GM12878 (cell line): Measurements from ENCODE around the gene ASCC1. TPM values are rescaled to one million over a fixed set of nuclear protein-coding genes. Genes with fewer than 3 reads are reported as not detected.

ENCODE experiments used
- ATAC-seq: fragments of 200-7000 bp; cut with Tn5 transposase; 3 replicates; pipeline ENCODE4 v1.9.1; 2020; ENCODE audit warnings: mild to moderate bottlenecking, moderate library complexity
- BruUV-seq: library from RNA; stranded (reverse); fragments of 400-500 nt; replicated peaks from 2 replicates; lab custom pipeline; 2021; lab: Mats Ljungman, UMichigan
- CTCF ChIA-PET: fragments of 300-600 bp; sonication (Branson Sonifier 250); formaldehyde crosslinking; extraction: SDS; loops from one replicate; lab custom pipeline; 2021; ENCODE audit warnings: inconsistent platforms; lab: Yijun Ruan, JAX
- POLR2A ChIA-PET: fragments of 350-600 bp; formaldehyde crosslinking; extraction: SDS; loops from one replicate; lab custom pipeline; 2021; ENCODE audit warnings: inconsistent platforms; lab: Charles Lee
- RAD21 ChIA-PET: fragments of 300-600 bp; sonication (Branson Sonifier 250); formaldehyde crosslinking; loops from one replicate; lab custom pipeline; 2023; ENCODE audit warnings: antibody characterized with exemption; ENCODE audit not compliant: unreplicated experiment; lab: Charles Lee
- SMC1A ChIA-PET: fragments of 300-600 bp; sonication (Branson Sonifier 250); formaldehyde crosslinking; loops from one replicate; lab custom pipeline; 2023; ENCODE audit not compliant: unreplicated experiment, uncharacterized antibody; lab: Charles Lee
- DNase-seq: peaks from one replicate; pipeline ENCODE4 v3.0.0-alpha.2; 2011; ENCODE audit warnings: low read depth, low spot score
- FAIRE-seq: peaks from 3 replicates; lab custom pipeline; 2011; peaks lifted over from hg19 to GRCh38; lab: Jason Lieb, UNC
- H2AFZ ChIP-seq: 2 replicates; pipeline ENCODE4 v1.6.0; 2011; ENCODE audit warnings: low read depth, low read length, control low read depth; ENCODE audit not compliant: control insufficient read depth
- H3K27ac ChIP-seq: 2 replicates; pipeline ENCODE4 v1.5.1; 2011; ENCODE audit warnings: control low read depth; ENCODE audit not compliant: control insufficient read depth, insufficient read depth
- H3K27me3 ChIP-seq, 2 experiments: replicated peaks in 1 of 2; 2 replicates each; pipeline versions ENCODE4 v1.6.0 to v1.6.1; 2011; ENCODE audit warnings: low read length in 1 of 2; ENCODE audit not compliant: control insufficient read depth in 2 of 2, insufficient read depth in 2 of 2
- H3K36me3 ChIP-seq, 2 experiments: 2 replicates each; pipeline ENCODE4 v1.5.1; 2011; ENCODE audit warnings: low read length in 1 of 2; ENCODE audit not compliant: control insufficient read depth in 2 of 2, insufficient read depth in 2 of 2
- H3K4me1 ChIP-seq: 2 replicates; pipeline ENCODE4 v1.6.1; 2011; ENCODE audit warnings: mild to moderate bottlenecking, low read length, moderate library complexity, mixed read lengths; ENCODE audit not compliant: control insufficient read depth, insufficient read depth
- H3K4me2 ChIP-seq: 2 replicates; pipeline ENCODE4 v1.6.0; 2011; ENCODE audit warnings: control low read depth; ENCODE audit not compliant: control insufficient read depth, insufficient read depth
- H3K4me3 ChIP-seq: fragments of 200-600 bp; sonication (generic); 2 replicates; pipeline ENCODE4 v1.5.1; 2016
- H3K79me2 ChIP-seq: 2 replicates; pipeline ENCODE4 v1.6.0; 2011; ENCODE audit warnings: low read length; ENCODE audit not compliant: control insufficient read depth, insufficient read depth
- H3K9ac ChIP-seq: 2 replicates; pipeline ENCODE4 v1.8.0; 2011; ENCODE audit warnings: low read length, control low read depth, mixed read lengths; ENCODE audit not compliant: control insufficient read depth, insufficient read depth
- H3K9me3 ChIP-seq: replicated peaks from 3 replicates; pipeline ENCODE4 v1.5.1; 2011; ENCODE audit warnings: mild to moderate bottlenecking, low read length; ENCODE audit not compliant: control insufficient read depth, insufficient read depth
- H4K20me1 ChIP-seq: 2 replicates; pipeline ENCODE4 v1.6.0; 2011; ENCODE audit not compliant: control insufficient read depth, insufficient read depth
- BCL3 ChIP-seq: IDR thresholded peaks from 2 replicates; pipeline ENCODE4 v1.6.1; 2011; ENCODE audit warnings: borderline replicate concordance, low read depth, mild to moderate bottlenecking, moderate library complexity, low read length; ENCODE audit not compliant: insufficient read depth, poor library complexity, severe bottlenecking
- GATAD2B ChIP-seq: fragments of 450-650 bp; conservative IDR thresholded peaks from 2 replicates; pipeline ENCODE4 v1.6.1; 2017; ENCODE audit warnings: low read depth, mild to moderate bottlenecking, moderate library complexity
- IKZF1 ChIP-seq: fragments of 450-650 bp; conservative IDR thresholded peaks from 2 replicates; pipeline ENCODE4 v1.6.1; 2017; ENCODE audit warnings: antibody characterized with exemption, mild to moderate bottlenecking
- STAT3 ChIP-seq: IDR thresholded peaks from 2 replicates; pipeline ENCODE4 v1.6.1; 2011; ENCODE audit warnings: low read depth, low read length, improper control_type of control experiment
- ZBED1 ChIP-seq: IDR thresholded peaks from 2 replicates; pipeline ENCODE4 v1.6.1; 2016; ENCODE audit warnings: borderline replicate concordance
- WGBS: methylation state at CpG from one replicate; pipeline ENCODE4 v1.1.6; 2016; ENCODE audit warnings: low lambda C conversion rate; ENCODE audit not compliant: insufficient replicate concordance, insufficient coverage; ENCODE audit errors: missing lambda C conversion rate; 5-methylcytosine and 5-hydroxymethylcytosine counted together
- in situ Hi-C: fragments of 300-500 bp; cut with MboI; formaldehyde crosslinking; loops from 9 replicates; pipeline ENCODE4 v1.14.3; 2018; ENCODE audit warnings: mixed read lengths
- intact Hi-C: fragments of 100-400 bp; cut with micrococcal nuclease; formaldehyde crosslinking; loops from one replicate; pipeline ENCODE4 v1.14.2; 2022; ENCODE audit not compliant: unreplicated experiment
- polyA plus RNA-seq, 11 experiments: library from polyadenylated mRNA; depleted of rRNA in 4 of 11; unstranded in 6 of 11; stranded (reverse) in 5 of 11; fragments of >200 nt; fragmentation: Nextera tagmentation in 4 of 11; fragmentation: Illumina TruSeq in 1 of 11; extraction: Ambion mirVana in 4 of 11; extraction: Trizol in 1 of 11; gene quantifications; 1 replicate in 1 of 11; 2 replicates in 10 of 11; pipeline versions ENCODE4 v1.2.1 to v1.2.3, GENCODE V29; 2011 to 2016; ENCODE audit warnings: inconsistent platforms in 2 of 11, missing spikeins in 2 of 11, low read depth in 1 of 11
- total RNA-seq, 4 experiments: library from RNA; depleted of rRNA in 3 of 4; stranded (reverse); fragments of >200 nt in 3 of 4; fragmentation: Illumina TruSeq in 1 of 4; extraction: Trizol in 1 of 4; gene quantifications; 2 replicates each; pipeline versions ENCODE4 v1.2.1 to v1.2.3, GENCODE V29; 2013 to 2021

Gene ASCC1
- total and polyA plus RNA-seq, 10 of the 15 experiments (the other 5 are each of a cell fraction or from before 2014, with no cell fraction given) = 23.3 to 80.6 (median 42.8) TPM

DNA sequence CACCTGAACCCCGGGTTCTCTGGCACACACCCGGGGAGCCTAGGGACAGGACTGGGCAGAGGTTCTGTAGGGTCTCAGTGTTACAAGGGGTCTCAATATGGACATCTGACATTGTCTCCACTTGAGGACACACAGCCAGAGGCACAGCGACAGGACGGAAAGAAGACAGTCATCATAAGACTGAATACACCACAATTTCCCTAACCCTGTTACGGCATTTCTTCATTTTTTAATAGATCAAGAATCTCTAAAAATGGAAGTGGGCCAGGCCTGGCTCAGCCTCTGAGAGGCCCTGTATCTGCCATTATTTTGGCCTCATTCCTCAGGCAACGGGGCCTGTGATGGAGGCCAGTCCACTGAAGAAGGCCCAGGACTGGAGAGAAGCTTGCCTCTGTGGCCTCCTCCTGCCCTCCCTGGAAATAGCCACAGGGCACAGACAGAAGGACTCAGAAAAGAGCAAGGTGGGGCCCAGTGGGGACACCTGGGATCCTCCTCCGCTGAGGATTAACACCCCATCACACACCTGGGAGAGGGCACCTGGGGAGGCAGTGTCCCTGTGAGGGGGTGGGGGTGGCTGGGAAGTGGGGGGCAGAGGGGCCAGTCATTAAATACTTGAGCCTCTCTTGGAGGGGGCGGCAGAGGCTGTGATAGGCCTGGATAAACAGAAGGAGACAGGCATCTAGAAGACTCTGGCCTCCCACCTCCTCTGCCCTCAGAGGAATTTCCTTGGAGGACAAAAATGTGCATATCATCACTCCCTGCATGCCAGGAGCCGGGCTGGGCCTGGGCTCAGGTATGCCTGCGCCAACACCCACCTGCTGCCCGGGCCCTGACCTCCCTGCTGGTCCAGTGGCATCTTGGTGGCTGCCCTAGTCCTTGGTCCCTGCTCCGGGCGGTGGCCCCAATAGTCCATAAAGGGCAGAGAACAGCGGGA is 135.8 kb downstream of the ASCC1 start:
- Histone ChIP-seq H3K4me3 (no peak overlapping the region), H4K20me1 (no peaks in the 10 kb centered on the region), H2AFZ (no peak overlapping the region), H3K27ac (no peak overlapping the region), H3K36me3 (no peaks in the 10 kb centered on the region), H3K9ac (no peak overlapping the region), H3K79me2 (no peaks in the 10 kb centered on the region), H3K27me3 (no peaks in the 10 kb centered on the region), H3K4me1 (peaks cover 16% of the 10 kb centered on the region), H3K9me3 (no peaks in the 10 kb centered on the region), H3K4me2 (no peak overlapping the region)
- SMC1A ChIA-PET = interaction anchor here (1.2 to 1.9 kb wide), 4 partner anchors 11 to 143 kb away, joined by 3 to 11 read pairs (median 4); no protein-coding TSS in a partner anchor
- in situ Hi-C loops (no loop called here), intact Hi-C loops (no loop called here)
- RAD21 ChIA-PET = interaction anchor here (1.2 to 1.3 kb wide), 2 partner anchors 10 to 23 kb away, joined by 3 read pairs; no protein-coding TSS in a partner anchor
- DNase-seq = no peak
- CTCF ChIA-PET = interaction anchor here (1.2 kb wide), 1 partner anchor 9 kb away, joined by 3 read pairs; no protein-coding TSS in a partner anchor
- TF ChIP-seq STAT3 = no peak
- no peak for TF ChIP-seq IKZF1
- TF ChIP-seq BCL3 = no peak
- no peak for TF ChIP-seq ZBED1
- TF ChIP-seq GATAD2B = no peak
- ATAC-seq = no peak
- FAIRE-seq = no peak
- whole genome bisulfite sequencing = 54% methylated on average over 14 of the region's 14 CpGs
- no TSS peak for BruUV-seq
- POLR2A ChIA-PET = interaction anchor here (1.6 kb wide), 1 partner anchor 9 kb away, joined by 5 read pairs; the partner anchor contains the start of gene SPOCK2
